GM21737 (cell line): Measurements from ENCODE around the gene RPL13.

Experiments
- ATAC-seq: cut with Tn5 transposase; IDR thresholded peaks from one replicate; pipeline ENCODE4 v1.9.1; 2021; ENCODE audit warnings: mild to moderate bottlenecking, moderate library complexity; ENCODE audit not compliant: unreplicated experiment

RPL13 gene

GRCh38 chr16:89596061-89596689 is 35.7 kb downstream of the RPL13 start:
- ATAC-seq = no peak

DNA sequence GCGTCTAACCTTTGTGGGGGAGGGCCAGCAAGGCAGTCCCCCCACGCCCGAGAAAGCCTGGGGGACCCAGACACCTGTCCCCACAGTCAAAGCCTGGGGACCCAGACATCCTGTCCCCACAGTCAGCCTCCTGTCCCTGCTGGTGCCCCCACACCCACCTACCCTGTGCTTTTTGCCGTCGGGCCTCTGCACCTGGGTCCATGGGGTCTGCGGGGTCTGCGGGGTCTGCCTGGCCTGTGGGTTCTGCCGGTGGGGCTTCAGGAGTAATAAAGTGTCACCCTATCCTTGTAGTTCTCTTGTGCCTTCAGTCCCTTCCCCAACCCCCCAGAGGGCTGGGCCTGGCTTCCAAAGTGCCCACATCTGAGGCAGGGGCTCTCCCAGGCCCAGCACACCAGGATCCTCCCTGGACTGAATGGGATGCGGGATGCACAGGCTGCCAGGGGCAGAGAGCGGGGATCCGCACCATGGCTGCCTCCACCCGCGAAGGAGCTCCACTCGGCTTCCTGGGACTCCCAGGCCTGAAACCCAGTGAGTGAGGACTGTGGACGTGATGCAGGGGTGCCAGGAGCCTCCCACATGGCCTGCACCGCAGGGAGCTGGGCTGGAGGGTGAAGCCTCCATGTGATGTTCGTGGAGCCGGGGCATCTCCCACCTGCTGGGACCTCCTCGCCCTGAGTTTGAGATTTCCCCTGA is 36.6 kb downstream of the RPL13 start:
- ATAC-seq = no peak

- ATAC-seq = no peak
These were observed 37.7 kb downstream of the RPL13 start for GRCh38 chr16:89598199-89598598.

- ATAC-seq = no peak
These were observed 39.0 kb downstream of the RPL13 start for GRCh38 chr16:89599451-89599858.

GRCh38 chr16:89599902-89600301 is 39.4 kb downstream of the RPL13 start:
- ATAC-seq = no peak

- ATAC-seq = no peak
These were observed 39.9 kb downstream of the RPL13 start for GRCh38 chr16:89600427-89600826.

DNA sequence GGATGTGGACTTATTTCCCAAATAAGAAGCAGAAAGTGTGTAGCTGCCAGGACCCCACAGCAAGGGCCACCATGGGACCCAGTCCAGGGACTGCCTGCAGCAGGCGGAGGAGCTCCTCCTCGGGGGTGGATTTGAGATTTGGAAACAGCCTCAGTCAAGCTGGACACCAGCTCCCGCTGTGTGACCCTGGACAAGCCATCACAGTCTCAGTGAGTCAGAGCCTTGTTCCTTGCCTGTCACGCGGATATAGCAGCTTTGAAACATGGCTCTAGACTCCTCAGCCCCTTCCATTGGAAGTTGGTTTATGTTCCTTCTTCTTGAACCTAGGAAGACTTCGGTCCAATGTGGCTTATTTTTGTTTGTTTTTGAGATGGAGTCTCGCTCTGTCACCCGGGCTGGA is 40.5 kb downstream of the RPL13 start:
- ATAC-seq = no peak

- no peak for ATAC-seq
These were observed 41.4 kb downstream of the RPL13 start for GRCh38 chr16:89601906-89602272.

GRCh38 chr16:89602273-89602951 is 41.9 kb downstream of the RPL13 start:
- ATAC-seq = no peak

DNA sequence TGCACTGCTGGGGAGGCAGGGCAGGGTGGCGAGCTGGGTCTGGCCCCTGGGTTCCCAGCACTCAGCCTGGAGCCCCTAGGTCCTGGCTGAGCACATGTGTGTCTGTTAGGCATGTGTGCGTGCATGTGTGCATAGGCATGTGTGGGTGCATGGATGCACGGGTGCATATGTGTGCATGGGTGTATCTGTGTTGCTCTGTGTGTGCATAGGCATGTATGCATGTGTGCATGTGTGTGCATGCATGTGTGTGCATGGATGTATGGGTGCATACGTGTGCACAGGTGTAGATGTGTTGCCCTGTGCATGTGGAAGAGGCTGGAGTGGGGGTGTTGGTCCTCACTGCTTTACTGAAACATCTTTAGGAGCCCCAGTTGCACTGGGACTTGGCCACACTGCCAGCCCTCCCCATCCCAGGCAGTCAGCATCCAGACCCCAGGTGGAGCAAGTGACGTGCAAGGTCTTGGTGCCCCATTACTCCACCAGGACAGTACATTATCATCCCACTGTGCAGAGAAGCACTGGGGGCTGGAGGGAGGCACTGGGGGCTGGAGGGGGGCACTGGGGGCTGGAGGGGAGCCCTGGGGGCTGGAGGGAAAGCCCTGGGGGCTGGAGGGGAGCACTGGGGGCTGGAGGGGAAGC is 42.6 kb downstream of the RPL13 start:
- ATAC-seq = no peak

GRCh38 chr16:89604764-89605163 is 44.3 kb downstream of the RPL13 start:
- no peak for ATAC-seq

- no peak for ATAC-seq
These were observed 44.9 kb downstream of the RPL13 start for GRCh38 chr16:89605186-89605970.

GRCh38 chr16:89606006-89606405 is 45.5 kb downstream of the RPL13 start:
- no peak for ATAC-seq

DNA sequence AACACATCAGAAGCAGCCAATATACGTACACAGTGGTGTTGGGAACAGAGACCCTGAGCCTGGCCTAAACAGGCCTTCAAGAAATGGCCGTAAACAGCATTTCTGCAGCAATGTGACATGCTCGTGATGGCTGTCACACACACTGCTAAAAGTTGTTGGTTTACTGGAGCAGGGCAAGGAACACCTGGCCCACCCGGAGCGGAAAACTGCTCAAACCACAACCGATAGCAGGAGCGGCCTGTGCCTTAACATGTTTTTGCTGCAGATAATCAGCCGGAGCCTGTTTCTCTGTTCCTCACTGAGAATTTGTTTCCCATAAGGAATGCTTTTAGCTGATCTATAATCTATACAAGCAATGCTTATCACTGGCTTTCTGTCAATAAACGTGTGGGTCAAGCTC is 47.0 kb downstream of the RPL13 start:
- ATAC-seq = no peak

- ATAC-seq = no peak
These were observed 47.7 kb downstream of the RPL13 start for GRCh38 chr16:89607937-89608740.

- ATAC-seq = no peak
These were observed 49.6 kb downstream of the RPL13 start for GRCh38 chr16:89610108-89610453.

DNA sequence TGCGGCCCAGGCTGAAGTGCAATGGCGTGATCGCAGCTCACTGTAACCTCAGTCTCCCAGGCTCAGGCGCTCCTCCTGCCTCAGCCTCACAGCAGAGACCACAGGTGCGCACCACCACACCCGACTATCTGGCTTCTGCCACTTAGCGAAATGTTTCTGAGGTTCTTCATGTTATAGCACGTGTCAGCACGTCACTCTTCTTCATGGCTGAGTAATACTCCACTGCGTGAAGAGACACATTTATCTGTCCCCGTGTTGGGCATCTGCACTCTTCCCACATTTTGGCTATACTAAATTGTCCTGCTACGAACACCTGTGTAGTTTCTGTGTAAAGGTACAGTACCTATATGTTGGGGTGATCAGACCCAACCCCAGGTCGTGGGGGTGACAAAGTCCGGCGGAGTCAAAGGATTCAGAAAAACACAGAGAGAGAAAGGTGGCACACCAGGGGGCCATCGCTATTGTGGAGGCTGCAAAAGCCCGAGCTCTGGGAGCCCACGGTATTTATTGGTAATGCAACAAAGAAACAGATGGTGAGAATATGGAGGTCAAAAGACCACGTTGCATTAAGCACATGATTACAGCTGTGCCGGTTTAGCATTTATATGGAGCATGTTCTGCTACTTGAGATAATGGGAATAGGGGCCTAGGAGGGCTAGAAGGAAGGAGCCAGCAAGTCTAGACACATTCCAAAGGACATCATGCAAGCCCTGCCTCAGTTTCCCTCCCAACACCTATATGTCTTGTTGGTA is 52.1 kb downstream of the RPL13 start:
- no peak for ATAC-seq

DNA sequence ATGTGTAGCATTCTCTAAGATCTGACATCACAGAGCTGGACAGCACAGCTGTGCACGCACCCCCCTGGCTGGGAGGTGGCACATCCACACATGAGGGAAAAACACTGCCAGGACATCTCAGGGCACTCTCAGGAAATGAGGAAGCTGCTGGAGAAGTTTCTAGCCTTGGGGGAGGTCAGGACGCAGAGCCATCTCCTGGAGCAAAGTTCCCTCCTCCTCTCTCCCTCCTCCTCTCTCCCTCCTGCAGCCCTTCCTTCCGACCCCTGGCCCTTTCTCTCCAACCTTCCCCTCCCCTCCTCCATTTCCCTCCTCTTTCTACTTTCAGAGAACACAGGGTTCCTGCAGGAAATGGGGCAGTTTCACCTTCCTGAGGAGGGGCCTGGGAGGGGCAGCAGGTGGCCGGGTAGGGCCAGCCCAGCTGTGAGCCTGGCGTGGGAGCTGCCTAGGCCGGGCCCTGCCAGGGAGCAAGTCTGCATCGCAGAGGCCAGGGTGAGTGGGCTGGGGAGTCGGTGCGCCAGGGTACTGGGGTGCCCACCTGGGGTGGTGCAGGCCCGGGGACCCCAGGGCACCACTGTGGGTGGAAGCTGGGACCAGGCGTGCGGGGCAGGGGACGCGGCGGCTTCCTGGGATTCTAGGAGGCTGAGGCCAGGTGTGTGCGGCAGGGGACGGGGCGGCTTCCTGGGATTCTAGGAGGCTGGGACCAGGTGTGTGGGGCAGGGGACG is 52.9 kb downstream of the RPL13 start, which contains the start of gene DPEP1:
TSS of gene DPEP1 (plus strand) at position 412 of the 723 bp plus-strand sequence. CDS start 16,769 bp downstream, outside the sequence.
- no peak for ATAC-seq

DNA sequence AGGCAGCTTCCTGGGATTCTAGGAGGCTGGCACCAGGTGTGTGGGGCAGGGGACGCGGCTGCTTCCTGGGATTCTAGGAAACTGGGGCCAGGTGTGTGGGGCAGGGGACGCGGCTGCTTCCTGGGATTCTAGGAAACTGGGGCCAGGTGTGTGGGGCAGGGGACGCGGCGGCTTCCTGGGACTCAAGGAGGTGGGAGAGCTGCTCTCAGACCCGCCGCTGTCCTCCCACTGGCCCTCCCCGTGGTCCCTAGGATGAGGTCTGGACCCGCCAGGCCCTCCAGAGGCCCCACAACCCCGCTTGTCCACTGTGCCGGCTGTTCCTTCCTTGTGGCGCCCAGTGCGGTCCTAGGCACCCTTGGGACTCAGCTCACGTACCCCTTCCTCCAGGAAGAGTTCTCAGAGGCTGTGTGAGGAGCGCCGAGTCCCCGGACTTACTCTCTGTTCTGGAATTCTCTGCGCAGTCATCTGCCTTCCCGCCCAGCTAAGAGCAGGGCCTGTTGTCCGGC is 53.5 kb downstream of the RPL13 start:
- no peak for ATAC-seq
